NOMO-1 (cell line): ENCODE results near the gene EGR2.
A peak's percentile ranks its signal among the peaks of the same experiment; 100 is the strongest.

ENCODE experiments used
- DNase-seq, 2 experiments: peaks; one replicate each; lab custom pipeline; 2025; ENCODE audit not compliant: unreplicated experiment in 2 of 2; lab: John Stamatoyannopoulos, UW

The EGR2 gene

GRCh38 chr10:62816331-62817120, at the start of gene EGR2:
Gene EGR2 (minus strand): TSS chr10:62816366. CDS start chr10:62816029, 337 bp downstream.
- peak; percentile 93 to 96 for DNase-seq

- no peak for DNase-seq
Measured at GRCh38 chr10:62862447-62862846, 46.3 kb upstream of the EGR2 start.

GRCh38 chr10:62861507-62861906, 45.3 kb upstream of the EGR2 start:
- no peak for DNase-seq

- DNase-seq: peak; percentile 41 to 52
Measured at GRCh38 chr10:62860946-62861345, 44.8 kb upstream of the EGR2 start.

GRCh38 chr10:62858364-62858763, 42.2 kb upstream of the EGR2 start:
- no peak for DNase-seq

- no peak for DNase-seq
Measured at GRCh38 chr10:62856021-62856420, 39.9 kb upstream of the EGR2 start.

GRCh38 chr10:62853710-62854109, 37.5 kb upstream of the EGR2 start:
- DNase-seq: peak; percentile 81 to 84

GRCh38 chr10:62852961-62853702, 37.0 kb upstream of the EGR2 start:
- DNase-seq: peak; percentile 87 to 95

- no peak for DNase-seq
Measured at GRCh38 chr10:62851442-62851841, 35.3 kb upstream of the EGR2 start.

- DNase-seq: peak; percentile 18 to 49
Measured at GRCh38 chr10:62850646-62851045, 34.5 kb upstream of the EGR2 start.

- no peak for DNase-seq
Measured at GRCh38 chr10:62847433-62847832, 31.3 kb upstream of the EGR2 start.

- DNase-seq: no peak
Measured at GRCh38 chr10:62844280-62845011, 28.3 kb upstream of the EGR2 start.

- no peak for DNase-seq
Measured at GRCh38 chr10:62843600-62843999, 27.4 kb upstream of the EGR2 start.

GRCh38 chr10:62842983-62843382, 26.8 kb upstream of the EGR2 start:
- no peak for DNase-seq

- peak; percentile 48 to 72 for DNase-seq
Measured at GRCh38 chr10:62839590-62839989, 23.4 kb upstream of the EGR2 start.

GRCh38 chr10:62831346-62831745, 15.2 kb upstream of the EGR2 start:
- DNase-seq: no peak

GRCh38 chr10:62830679-62831078, 14.5 kb upstream of the EGR2 start:
- DNase-seq: peak; percentile 60 to 80

GRCh38 chr10:62829622-62830021, 13.5 kb upstream of the EGR2 start:
- DNase-seq: no peak

GRCh38 chr10:62826273-62826672, 10.1 kb upstream of the EGR2 start:
- peak in 1 of 2 experiments; percentile 26 for DNase-seq

- DNase-seq: no peak
Measured at GRCh38 chr10:62820586-62820985, 4.4 kb upstream of the EGR2 start.
